ENCODE results near the gene EYA2. TPM values are rescaled to one million over a fixed set of nuclear protein-coding genes. Genes with fewer than 3 reads are reported as not detected.
A peak's percentile ranks its signal among the peaks of the same experiment; 100 is the strongest.

EYA2 gene
- total RNA-seq, 1 donor from 2014 or later = 8.1 TPM

DNA sequence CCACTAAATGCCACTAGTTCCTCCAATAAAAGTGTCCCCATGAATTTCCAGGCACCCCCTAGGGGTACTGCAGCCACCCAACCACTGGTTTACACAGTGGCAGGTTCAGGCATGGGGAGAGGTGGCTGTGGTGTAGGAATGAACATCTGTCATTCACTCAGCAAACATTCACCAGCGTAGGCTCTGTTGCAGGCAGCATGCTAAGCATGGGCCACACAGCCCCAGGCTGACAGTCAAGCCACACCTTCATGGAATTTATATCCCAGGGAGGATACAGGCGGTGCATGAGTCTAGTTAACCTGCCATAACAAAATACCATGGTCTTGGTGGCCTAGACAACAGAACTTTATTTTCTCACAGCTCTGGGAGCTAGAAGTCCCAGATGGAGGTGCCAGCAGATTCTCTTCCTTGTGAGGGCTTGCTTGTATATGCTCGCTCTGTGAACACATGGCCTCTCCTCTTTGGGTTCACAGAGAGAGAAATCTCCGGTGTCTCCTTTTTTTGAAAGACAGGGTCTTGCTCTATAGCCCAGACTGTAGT is 135.7 kb downstream of the EYA2 start:
- no peaks in the 10 kb centered on the region for H3K9me3 Mint-ChIP-seq
- no peak for DNase-seq (ENCODE audit: extremely low spot score, unreplicated experiment)
- no peaks in the 10 kb centered on the region for H3K27me3 Mint-ChIP-seq
- H3K4me1 Mint-ChIP-seq (ENCODE audit: unreplicated experiment) = peaks cover 32% of the 10 kb centered on the region
- peaks cover 4% of the 10 kb centered on the region for H3K36me3 Mint-ChIP-seq
- H3K4me3 Mint-ChIP-seq = no peak overlapping the region
- no peak overlapping the region for H3K27ac Mint-ChIP-seq
- TF ChIP-seq, protein P1, sequence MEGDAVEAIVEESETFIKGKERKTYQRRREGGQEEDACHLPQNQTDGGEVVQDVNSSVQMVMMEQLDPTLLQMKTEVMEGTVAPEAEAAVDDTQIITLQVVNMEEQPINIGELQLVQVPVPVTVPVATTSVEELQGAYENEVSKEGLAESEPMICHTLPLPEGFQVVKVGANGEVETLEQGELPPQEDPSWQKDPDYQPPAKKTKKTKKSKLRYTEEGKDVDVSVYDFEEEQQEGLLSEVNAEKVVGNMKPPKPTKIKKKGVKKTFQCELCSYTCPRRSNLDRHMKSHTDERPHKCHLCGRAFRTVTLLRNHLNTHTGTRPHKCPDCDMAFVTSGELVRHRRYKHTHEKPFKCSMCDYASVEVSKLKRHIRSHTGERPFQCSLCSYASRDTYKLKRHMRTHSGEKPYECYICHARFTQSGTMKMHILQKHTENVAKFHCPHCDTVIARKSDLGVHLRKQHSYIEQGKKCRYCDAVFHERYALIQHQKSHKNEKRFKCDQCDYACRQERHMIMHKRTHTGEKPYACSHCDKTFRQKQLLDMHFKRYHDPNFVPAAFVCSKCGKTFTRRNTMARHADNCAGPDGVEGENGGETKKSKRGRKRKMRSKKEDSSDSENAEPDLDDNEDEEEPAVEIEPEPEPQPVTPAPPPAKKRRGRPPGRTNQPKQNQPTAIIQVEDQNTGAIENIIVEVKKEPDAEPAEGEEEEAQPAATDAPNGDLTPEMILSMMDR (conservative IDR thresholded peaks at IDR 0.05) = no peak

DNA sequence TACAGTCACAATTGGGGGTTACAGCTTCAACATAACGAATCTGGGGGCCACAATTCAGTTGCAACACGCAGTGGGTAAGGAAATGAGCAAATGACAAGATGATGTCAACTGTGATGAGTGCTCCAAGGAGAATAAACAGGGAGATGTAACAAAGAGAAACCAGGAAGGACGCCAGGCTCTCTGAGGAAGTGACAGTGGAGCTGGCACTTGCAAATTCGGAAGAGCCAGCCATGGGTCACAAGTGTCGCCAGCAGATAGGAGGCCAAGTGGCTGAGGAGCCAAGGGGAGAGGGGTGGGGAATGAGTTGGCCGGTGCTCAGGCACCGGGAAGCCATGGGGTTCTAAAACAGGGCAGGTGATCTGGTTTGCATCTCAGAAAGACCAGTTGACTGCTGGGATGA is 136.4 kb downstream of the EYA2 start:
- no peaks in the 10 kb centered on the region for H3K27me3 Mint-ChIP-seq
- H3K9me3 Mint-ChIP-seq = no peaks in the 10 kb centered on the region
- no peak for DNase-seq (ENCODE audit: extremely low spot score, unreplicated experiment)
- peaks cover 4% of the 10 kb centered on the region for H3K36me3 Mint-ChIP-seq
- TF ChIP-seq, protein P1 (conservative IDR thresholded peaks at IDR 0.05) = no peak
- H3K27ac Mint-ChIP-seq = no peak overlapping the region
- H3K4me1 Mint-ChIP-seq (ENCODE audit: unreplicated experiment) = peaks cover 35% of the 10 kb centered on the region
- no peak overlapping the region for H3K4me3 Mint-ChIP-seq

DNA sequence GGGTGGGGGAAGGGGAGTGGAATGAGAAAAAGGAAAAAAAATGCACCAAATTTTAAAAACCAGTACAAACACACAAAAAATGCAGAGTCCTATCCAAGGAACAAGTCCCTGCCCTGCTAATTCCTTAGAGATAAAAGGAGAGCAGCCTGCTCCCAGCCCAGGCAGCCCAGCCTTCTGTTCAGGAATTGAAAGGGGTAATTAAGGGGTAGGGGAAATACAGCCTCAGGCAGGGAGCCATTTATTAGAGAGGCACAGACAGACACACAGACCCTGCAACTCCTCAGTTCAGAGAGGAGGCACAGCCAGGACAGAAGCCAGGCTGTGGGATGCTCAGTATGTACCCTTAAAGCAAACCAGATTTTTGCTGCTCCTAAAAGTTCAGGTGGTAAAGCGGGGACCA is 137.2 kb downstream of the EYA2 start:
- H3K4me1 Mint-ChIP-seq (ENCODE audit: unreplicated experiment) = peaks cover 35% of the 10 kb centered on the region

DNA sequence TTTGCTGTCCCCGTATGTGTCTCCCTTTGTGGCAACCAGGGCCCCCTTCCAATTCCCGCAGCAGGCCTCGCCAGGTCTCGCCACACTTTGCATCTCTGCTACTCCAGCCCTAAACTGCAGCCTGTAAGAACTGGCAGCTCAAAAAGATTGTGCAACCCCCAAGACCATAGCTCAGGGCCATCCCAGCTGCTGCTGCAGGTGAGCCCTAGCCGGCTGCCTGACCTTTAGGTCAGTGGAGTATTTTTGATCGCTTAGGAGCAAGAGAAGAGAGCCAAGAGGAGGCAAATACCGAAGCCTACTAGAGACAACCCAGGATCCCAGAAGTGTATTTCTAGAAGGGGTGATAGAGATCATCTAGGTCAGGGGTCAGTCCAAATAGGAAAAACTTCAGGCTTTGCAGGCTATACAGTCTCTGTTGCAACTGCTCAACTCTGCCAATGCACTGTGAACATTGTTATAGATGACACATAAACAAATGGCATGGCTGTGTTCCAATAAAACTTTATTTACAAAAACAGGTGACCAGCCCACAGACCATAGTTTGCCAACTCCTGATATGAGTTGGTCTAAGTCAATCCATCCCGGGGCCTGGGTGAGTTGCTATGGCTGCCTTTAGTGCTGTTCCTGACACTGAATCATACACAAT is 138.4 kb downstream of the EYA2 start:
- no peaks in the 10 kb centered on the region for H3K27me3 Mint-ChIP-seq
- H3K4me1 Mint-ChIP-seq (ENCODE audit: unreplicated experiment) = peaks cover 35% of the 10 kb centered on the region
- peaks cover 4% of the 10 kb centered on the region for H3K36me3 Mint-ChIP-seq
- no peak for DNase-seq (ENCODE audit: extremely low spot score, unreplicated experiment)
- H3K4me3 Mint-ChIP-seq = no peak overlapping the region
- peaks cover 8% of the 10 kb centered on the region for H3K9me3 Mint-ChIP-seq
- H3K27ac Mint-ChIP-seq = no peak overlapping the region
- TF ChIP-seq, protein P1 (conservative IDR thresholded peaks at IDR 0.05) = no peak

More for the DNA sequence above, 137.2 kb downstream of the EYA2 start:
- peaks cover 4% of the 10 kb centered on the region for H3K36me3 Mint-ChIP-seq
- H3K27ac Mint-ChIP-seq = peak overlapping the region; percentile 11
- no peak overlapping the region for H3K4me3 Mint-ChIP-seq
- TF ChIP-seq, protein P1 (conservative IDR thresholded peaks at IDR 0.05) = no peak
- no peak for DNase-seq (ENCODE audit: extremely low spot score, unreplicated experiment)
- peaks cover 1% of the 10 kb centered on the region for H3K9me3 Mint-ChIP-seq
- H3K27me3 Mint-ChIP-seq = no peaks in the 10 kb centered on the region

DNA sequence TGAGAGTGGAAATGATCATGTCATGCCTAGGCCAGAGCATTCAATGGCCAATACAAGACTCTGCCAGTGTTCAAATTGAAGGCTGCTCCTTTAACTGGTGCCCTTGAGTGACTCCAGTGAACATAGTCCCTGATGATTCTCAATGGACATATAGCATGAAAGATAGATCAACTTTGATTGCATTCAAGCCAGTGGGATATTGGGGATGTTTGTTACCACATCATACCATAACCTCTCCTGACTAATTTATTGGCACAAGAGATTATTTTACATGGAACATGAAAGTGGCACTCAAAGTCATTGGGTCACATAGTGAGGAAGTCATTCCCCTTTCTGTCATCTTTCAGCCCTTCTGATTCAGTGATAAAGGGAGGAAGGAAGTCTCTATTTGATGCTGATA is 139.0 kb downstream of the EYA2 start:
- Mint-ChIP-seq H3K27me3 (no peaks in the 10 kb centered on the region), H3K36me3 (peaks cover 4% of the 10 kb centered on the region), H3K4me1 (ENCODE audit: unreplicated experiment) (peaks cover 35% of the 10 kb centered on the region), H3K27ac (no peak overlapping the region), H3K4me3 (no peak overlapping the region), H3K9me3 (peaks cover 8% of the 10 kb centered on the region)
- TF ChIP-seq, protein P1 (conservative IDR thresholded peaks at IDR 0.05) = no peak
- no peak for DNase-seq (ENCODE audit: extremely low spot score, unreplicated experiment)

Measured in type B pancreatic cell (in vitro differentiated cells).